H1 (cell line): ENCODE data around the gene RO60.

ENCODE experiments used
- GABPA ChIP-seq: IDR thresholded peaks from 2 replicates; pipeline ENCODE4 v1.6.1; 2011; ENCODE audit warnings: mild to moderate bottlenecking, low read length, moderate library complexity, borderline replicate concordance; ENCODE audit not compliant: insufficient read depth
- KDM5A ChIP-seq: fragments of 200-600 bp; IDR thresholded peaks from 2 replicates; pipeline ENCODE4 v1.7.1; 2012; ENCODE audit warnings: mild to moderate bottlenecking, low read length, inconsistent platforms, mixed read lengths
- POLR2AphosphoS5 ChIP-seq: IDR thresholded peaks from 2 replicates; pipeline ENCODE4 v1.6.1; 2011; ENCODE audit warnings: low read depth, low read length
- SIX5 ChIP-seq: IDR thresholded peaks from 2 replicates; pipeline ENCODE4 v1.6.1; 2011; ENCODE audit warnings: mild to moderate bottlenecking, low read depth, low read length
- SRF ChIP-seq: IDR thresholded peaks from 2 replicates; pipeline ENCODE4 v1.6.1; 2011; ENCODE audit warnings: mild to moderate bottlenecking, low read depth, low read length, moderate library complexity
- TF ChIP-seq, protein P1 (sequence below): IDR thresholded peaks from 2 replicates; pipeline ENCODE4 v1.6.1; 2012; ENCODE audit warnings: inconsistent platforms
- TF ChIP-seq, protein P2 (sequence below), 3 experiments: IDR thresholded peaks; 1 replicate in 2 of 3; 2 replicates in 1 of 3; pipeline versions ENCODE4 v1.5.1 to v1.6.1; 2011; ENCODE audit warnings: low read length in 3 of 3, mild to moderate bottlenecking in 3 of 3, inconsistent platforms in 2 of 3, low read depth in 1 of 3, moderate library complexity in 1 of 3; ENCODE audit not compliant: insufficient read depth in 1 of 3; ENCODE audit errors: control extremely low read depth in 1 of 3

DNA sequence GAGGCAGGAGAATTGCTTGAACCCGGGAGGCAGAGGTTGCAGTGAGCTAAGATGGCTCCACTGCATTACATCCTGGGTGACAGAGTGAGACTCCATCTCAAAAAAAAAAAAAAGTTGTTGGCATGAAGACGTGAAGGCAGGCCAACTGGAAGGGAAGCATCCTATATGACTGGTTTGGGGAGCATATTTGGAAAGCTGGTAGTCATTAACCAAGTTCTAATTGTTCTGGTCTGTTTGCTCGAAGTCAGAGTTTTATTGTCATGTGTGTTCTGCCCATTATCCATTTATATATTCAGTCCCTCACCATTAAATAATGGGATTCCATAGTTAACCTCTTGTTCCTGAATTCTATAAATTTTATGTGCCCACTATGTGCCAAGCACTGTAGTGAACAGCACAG, 49.1 kb downstream of the RO60 start:
- no peak for TF ChIP-seq GABPA
- TF ChIP-seq, protein P1, sequence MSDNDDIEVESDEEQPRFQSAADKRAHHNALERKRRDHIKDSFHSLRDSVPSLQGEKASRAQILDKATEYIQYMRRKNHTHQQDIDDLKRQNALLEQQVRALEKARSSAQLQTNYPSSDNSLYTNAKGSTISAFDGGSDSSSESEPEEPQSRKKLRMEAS: no peak
- TF ChIP-seq, protein P2, sequence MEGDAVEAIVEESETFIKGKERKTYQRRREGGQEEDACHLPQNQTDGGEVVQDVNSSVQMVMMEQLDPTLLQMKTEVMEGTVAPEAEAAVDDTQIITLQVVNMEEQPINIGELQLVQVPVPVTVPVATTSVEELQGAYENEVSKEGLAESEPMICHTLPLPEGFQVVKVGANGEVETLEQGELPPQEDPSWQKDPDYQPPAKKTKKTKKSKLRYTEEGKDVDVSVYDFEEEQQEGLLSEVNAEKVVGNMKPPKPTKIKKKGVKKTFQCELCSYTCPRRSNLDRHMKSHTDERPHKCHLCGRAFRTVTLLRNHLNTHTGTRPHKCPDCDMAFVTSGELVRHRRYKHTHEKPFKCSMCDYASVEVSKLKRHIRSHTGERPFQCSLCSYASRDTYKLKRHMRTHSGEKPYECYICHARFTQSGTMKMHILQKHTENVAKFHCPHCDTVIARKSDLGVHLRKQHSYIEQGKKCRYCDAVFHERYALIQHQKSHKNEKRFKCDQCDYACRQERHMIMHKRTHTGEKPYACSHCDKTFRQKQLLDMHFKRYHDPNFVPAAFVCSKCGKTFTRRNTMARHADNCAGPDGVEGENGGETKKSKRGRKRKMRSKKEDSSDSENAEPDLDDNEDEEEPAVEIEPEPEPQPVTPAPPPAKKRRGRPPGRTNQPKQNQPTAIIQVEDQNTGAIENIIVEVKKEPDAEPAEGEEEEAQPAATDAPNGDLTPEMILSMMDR (IDR thresholded peaks at IDR 0.05; ENCODE audit: control extremely low read depth in 1 of 3, insufficient read depth in 1 of 3, low read depth in 1 of 3, low read length in 3 of 3): no peak
- no peak for TF ChIP-seq SRF
- no peak for TF ChIP-seq KDM5A
- no peak for TF ChIP-seq SIX5
- no peak for TF ChIP-seq POLR2AphosphoS5
